Measurements from ENCODE around the gene MUC5B.

MUC5B gene

DNA sequence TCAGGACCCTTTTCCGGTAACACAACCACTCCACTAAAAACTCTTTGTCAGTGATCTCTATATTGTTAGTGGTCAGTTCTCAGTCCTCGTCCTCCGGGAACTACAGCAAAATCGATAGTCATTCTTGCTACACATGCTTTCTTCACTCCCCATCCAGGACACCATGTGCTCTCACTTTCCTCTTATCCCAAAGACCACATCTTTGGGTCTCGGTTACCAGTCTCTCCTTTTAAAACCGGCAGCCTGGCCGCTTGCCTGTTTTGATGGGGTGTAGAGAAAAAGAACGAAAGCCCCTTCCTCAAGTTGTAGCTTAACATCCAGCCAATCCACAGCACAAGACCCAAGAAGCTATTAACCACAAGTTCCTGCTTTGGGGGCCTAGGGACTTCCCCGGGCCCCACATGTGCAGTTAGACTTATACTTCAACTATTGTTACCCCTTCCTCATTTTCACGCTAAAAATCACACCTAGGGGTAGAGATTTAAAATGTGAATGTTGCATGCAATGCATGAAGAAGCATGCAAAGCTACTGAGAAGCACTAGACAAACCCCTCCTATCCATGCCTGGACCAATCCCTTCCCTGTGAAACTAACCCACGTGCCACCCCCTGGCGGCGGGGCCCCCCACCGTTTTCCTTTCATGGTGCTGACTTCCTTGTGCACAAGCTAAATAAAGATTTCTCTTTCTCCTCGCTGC is 88.1 kb downstream of the MUC5B start:
- Histone ChIP-seq H3K36me3 (ENCODE audit: control insufficient read depth in 1 of 2, insufficient read depth in 2 of 2, low read length in 2 of 2) (no peaks in the 10 kb centered on the region), H3K4me3 (ENCODE audit: low read depth in 1 of 2, low read length in 2 of 2) (peak overlapping the region; percentile 66 to 84), H3K4me1 (ENCODE audit: control insufficient read depth in 1 of 2, insufficient read depth in 2 of 2, low read length in 2 of 2) (peaks cover 19 to 36% of the 10 kb centered on the region in 2 donors), H3K9me3 (ENCODE audit: control insufficient read depth in 1 of 2, low read length in 2 of 2) (peaks cover 0 to 7% of the 10 kb centered on the region in 2 donors), H3K27ac (ENCODE audit: low read length) (peak overlapping the region; percentile 86), H3K27me3 (ENCODE audit: low read depth, low read length) (no peaks in the 10 kb centered on the region)

Data from muscle layer of duodenum (tissue), 2 donors.